HG03039 (cell line): ENCODE measurements around the gene VPS33A.
A peak's percentile ranks its signal among the peaks of the same experiment; 100 is the strongest.
"Not testable (repeated sequence)": the region's sequence is repeated elsewhere in the genome, so short reads cannot be mapped to it uniquely, and the experiment has no call there.

ENCODE experiments used
- ATAC-seq: cut with Tn5 transposase; IDR thresholded peaks from one replicate; pipeline ENCODE4 v1.9.1; 2021; ENCODE audit warnings: mild to moderate bottlenecking, moderate library complexity; ENCODE audit not compliant: unreplicated experiment

The VPS33A gene

GRCh38 chr12:122266230-122266901 is at the start of gene VPS33A:
Gene VPS33A, minus strand, starts transcription at chr12:122266494. Its CDS starts 86 bp downstream, at chr12:122266408.
- ATAC-seq, result peak; percentile 75

- no peak for ATAC-seq
Measured at GRCh38 chr12:122312926-122313325, 46.6 kb upstream of the VPS33A start.

- no peak for ATAC-seq
Measured at GRCh38 chr12:122311696-122312095, 45.4 kb upstream of the VPS33A start.

- no peak for ATAC-seq
Measured at GRCh38 chr12:122310626-122311333, 44.5 kb upstream of the VPS33A start.

GRCh38 chr12:122309564-122310121 is 43.3 kb upstream of the VPS33A start:
- no peak for ATAC-seq

GRCh38 chr12:122308811-122309210 is 42.5 kb upstream of the VPS33A start:
- ATAC-seq, result no peak

GRCh38 chr12:122306407-122306806 is 40.1 kb upstream of the VPS33A start:
- ATAC-seq, result no peak

DNA sequence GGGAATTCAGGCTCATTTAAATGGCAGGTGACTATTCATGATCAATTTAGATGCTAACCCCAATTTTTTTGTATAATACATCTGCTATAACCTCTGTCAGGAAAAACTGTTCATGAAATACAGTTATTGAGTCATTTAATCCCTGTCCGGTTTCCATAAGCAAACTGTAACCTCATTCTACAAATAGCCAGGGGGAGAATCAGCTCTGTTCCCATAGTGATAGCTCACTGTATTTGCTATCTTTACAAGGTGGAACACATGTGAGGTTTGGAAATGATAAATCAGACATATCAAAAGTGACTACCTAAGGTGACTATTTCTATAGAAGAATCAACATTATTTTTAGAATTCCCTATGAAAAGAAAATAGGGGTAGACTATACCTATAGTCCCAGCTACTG is 38.6 kb upstream of the VPS33A start:
- no peak for ATAC-seq

DNA sequence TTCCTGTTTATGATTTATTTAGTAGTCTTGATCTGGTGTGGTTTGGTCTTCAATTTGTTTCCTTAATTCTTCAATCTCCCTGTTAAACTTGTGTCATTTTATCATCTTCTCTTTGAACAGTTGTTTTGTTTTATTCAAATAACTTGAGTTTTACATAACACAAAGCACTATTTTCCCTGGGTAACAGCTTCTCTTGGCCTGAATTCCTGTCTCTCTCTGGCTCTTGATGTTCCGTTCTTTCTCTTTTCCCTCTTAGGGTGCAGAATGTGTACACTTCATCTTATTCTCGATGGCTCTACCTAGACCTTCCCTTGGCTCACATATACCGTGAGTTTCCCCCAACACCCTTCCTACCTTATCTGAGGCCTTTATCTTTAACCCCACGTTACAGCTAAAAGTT is 36.8 kb upstream of the VPS33A start:
- no peak for ATAC-seq

DNA sequence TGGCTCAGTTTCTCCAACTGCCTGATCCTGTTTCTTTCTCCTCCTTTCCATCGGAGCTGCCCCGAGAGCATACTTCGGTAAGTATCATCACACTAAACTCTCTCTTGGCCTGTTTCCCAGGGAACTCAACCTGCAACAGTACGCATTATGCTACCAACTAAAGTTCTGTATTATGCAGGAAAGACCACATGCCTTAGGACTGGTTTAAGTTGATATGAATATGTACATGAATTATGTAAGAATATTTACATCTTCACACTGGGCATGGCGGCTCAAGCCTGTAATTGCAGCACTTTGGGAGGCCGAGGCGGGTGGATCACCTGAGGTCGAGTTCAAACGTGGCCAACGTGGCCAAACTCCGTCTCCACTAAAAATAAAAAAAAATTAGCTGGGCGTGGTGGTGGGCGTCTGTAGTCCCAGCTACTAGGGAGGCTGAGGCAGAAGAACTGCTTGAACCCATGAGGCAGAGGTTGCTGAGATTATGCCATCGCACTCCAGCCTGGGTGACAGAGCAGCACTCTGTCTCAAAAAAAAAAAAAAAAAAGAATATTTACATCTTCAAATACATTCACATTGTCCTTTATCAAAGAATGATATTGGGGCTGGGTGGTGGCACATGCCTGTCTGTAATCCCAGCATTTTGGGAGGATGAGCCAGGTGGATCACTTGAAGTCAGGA is 31.9 kb upstream of the VPS33A start:
- no peak for ATAC-seq

DNA sequence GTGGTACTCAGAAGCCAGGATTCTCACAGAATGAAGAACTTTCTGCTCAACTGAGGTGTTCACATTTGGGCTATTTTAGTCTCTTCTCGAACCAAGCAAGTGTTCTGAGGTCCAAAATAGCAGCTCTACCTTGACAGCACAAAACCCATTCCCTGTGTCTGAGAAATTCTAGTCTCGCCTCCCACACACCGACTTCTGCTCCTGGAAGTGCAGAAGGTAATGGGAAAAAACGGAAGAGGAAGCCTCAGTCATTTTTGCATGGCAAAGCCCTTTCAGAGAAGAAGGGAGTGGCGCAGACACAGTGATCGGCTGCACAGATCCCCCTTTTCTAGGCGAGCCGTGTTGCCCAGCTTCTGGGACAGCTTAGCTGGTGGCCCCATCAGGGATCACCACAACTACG is 31.2 kb upstream of the VPS33A start:
- ATAC-seq, result no peak

DNA sequence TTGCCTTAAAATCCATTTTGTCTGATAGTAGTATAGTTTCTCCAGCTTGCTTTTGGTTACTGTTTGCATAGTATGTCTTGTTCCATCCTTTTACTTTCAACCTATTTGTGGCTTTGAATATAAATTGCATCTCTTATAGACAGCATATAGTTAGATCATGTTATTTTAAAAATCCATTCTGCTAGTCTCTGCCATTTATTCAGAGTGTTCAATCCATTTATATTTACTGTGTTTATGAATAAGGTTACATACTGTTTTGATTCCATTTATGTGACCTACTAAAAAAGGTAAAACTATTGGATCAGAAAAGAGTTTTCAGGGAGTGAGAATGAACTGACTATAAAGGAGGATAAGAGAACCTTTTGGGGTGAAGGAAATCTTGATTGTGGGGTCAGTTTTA is 29.6 kb upstream of the VPS33A start:
- ATAC-seq, result no peak

DNA sequence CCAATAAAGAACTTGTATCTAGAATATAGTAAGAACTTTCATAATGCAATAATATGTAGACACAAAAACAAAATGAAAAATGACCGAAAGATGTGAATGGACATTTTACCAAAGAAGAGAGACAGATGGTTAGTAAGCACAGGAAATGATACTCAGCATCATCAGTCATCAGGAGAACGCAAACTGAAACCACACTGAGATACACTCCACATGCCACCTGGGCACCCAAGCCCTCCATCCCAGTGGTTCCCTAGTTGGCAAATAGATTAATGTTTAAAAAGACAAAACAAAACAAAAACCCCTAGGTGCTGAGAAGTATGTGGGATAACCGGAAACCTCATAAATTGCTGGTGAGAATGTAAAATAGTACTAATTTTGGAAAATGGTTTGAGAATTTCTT is 26.8 kb upstream of the VPS33A start:
- no peak for ATAC-seq

DNA sequence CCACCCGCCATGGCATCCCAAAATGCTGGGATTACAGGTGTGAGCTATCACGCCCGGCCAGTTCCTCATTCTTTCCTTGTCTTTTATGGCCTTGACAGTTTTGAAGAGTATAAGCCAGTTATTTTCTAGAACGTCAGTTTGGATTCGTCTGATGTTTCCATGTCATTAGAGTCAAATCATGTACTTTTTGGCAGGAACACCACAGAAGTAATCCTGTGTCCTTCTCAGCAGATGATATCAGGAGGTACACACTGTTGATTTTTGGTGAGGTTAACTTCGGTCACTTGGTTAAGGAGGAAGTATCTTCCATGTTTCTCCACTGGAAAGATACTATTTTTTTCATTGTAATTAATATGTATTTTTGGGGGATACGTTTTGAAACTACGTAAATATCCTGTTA is 25.1 kb upstream of the VPS33A start:
- no peak for ATAC-seq

DNA sequence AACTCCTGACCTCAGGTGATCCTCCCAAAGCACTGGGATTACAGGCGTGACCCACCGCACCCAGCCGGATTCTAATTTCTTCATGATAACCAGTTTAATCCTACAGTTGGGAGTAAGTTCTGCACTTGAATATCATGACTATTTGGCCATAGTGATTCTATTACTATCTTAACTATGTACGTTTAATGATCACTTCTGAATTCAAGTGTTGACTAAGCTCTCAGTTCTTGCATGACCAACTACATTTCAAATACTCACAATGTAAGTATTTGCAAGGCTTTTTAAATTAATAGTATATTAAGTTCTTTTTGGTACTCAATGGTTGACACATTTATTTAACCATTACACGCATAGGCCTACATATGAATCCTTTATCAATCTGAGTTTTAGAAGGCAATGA is 17.4 kb upstream of the VPS33A start:
- ATAC-seq, result no peak

DNA sequence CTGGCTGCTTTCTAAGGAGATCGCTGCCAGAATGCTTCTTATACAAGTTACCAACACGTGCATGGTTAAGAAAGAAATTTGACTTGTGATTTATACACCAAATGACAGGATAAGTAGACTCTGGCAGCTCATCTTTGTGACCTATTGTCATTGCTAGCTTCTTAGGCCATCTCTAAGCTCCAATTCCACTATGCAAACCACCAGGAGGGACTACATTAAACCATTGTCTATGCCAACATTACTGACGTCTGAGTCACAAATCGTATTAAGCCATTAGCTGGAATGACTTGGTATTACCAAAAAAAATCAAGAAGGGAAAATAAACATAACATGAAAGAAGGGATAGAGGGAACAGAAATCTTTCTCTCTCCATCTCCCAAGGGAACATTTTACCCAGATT is 15.8 kb upstream of the VPS33A start:
- ATAC-seq, result no peak

DNA sequence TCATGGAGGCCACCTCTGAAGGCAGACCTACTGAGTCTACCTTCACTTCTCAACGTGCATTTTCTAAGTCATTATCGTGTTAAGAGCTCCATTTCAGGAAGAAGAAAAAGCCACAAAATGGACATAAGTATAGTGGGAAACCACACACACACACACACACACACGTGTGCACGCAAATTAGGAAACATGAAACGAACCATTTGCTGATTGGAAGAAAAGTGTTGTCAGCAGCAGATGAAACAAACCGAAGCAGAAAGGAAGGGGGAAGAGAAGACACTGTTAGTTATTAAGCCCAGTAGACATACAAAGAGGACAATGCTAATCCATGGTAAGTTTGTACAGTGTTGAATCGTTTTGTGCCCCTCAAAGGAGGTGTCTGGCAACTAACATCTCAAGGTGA is 9.9 kb upstream of the VPS33A start:
- ATAC-seq, result no peak

DNA sequence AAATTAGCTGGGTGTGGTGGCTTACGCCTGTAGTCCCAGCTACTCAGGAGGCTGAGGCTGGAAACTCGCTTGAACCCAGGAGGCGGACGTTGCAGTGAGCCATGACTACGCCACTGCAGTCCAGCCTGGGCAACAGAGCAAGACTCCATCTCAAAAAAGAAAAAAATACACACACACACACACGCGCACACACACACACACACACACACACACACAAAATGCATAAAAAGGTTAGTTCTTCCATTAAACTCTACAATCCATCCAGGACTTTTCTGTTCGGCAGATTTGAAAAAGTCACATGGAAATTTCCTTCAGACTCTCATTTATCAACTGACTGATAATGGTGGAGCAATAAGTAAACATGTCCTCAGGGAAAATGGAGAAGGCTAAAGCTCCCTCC is 9.2 kb upstream of the VPS33A start:
- no peak for ATAC-seq

DNA sequence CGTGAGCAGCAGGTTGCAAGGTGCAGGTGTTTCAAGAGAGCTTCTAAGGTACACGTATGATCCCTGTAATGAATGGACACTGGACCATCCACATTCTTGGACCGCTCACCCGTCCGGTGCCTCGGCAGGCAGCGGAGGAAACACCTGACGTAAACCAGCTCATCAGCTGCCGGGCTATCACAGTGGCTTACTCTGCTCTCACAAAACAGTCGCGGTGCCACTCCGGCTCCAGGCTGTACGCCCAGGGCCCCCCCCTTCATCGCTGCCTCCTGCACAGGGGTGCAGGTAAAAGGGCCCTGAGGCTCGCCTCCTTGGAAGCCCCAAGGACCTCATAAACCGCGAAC is 436 bp downstream of the VPS33A start:
- peak; percentile 18 for ATAC-seq

GRCh38 chr12:122265476-122265875 is 818 bp downstream of the VPS33A start:
- ATAC-seq, result no peak

GRCh38 chr12:122260735-122261134 is 5.6 kb downstream of the VPS33A start:
- ATAC-seq, result not testable (repeated sequence)

DNA sequence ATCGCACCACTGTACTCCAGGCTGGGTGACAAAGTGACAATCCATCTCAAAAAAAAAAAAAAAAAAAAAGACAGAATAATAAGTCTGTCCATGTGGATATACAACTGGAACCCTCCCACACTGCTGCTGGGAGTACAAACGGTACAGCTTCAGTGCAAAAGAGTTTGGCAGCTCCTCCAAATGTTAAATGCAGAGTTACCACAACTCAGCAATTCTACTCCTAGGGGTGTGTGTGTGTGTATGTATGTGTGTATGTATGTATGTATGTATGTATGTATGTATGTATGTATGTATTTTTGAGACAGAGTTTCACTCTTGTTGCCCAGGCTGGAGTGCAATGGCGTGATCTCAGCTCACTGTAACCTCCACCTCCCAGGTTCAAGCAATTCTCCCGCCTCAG is 7.4 kb downstream of the VPS33A start:
- ATAC-seq, result not testable (repeated sequence)
